ENCODE measurements around the gene PARG.
"Not testable (repeated sequence)": the region's sequence is repeated elsewhere in the genome, so short reads cannot be mapped to it uniquely, and the experiment has no call there.

PARG gene

GRCh38 chr10:49900406-49900805 lies 41.4 kb downstream of the PARG start:
- DNase-seq = not testable (repeated sequence)

DNA sequence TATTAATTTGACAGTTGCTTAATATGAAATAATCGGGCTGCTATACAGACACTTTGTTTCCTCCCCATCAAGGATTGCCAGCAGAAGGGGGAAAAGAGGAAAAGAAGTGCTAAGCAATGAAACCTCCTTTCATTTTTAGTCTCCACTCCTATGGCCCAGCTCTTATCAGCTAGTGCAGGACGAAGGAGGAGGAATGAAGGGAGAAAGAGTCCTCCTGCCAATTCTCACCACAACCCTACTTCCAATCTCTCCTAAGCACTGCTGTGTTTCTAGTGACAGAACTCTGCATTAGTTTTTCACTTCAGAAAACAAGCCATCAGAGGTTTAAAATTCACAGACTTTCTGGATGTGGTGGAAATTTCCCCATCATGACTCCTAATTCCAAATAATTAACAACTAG lies 41.8 kb downstream of the PARG start:
- DNase-seq = not testable (repeated sequence)

GRCh38 chr10:49890025-49890424 lies 51.8 kb downstream of the PARG start:
- not testable (repeated sequence) for DNase-seq

DNA sequence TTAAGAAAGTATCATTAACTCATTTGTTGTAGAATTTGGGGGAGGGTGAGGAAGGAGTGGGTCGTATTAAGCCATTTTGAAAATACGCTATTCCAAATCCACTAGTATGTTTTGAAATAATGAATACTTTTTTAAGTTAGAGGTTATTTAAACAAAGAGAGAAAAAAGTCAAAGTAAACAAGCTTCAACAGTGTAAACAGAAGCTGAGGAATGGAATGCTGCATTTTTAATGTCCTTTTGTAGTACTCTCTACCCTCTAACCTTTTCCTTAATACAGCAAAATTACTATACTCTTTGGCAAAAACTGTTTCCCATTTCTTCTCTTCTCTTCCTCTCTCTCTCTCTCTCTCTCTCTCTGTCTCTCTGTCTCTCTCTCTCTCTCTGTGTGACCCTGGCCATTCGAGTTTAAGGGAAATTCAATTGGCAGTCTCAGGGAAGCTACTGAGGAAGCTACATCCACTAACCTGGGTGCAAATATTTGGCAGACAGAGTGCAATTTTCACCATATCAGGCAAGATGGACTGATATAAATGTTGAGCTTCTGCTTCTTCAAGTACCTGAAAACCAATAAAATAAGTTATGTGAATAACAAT lies 57.0 kb downstream of the PARG start:
- not testable (repeated sequence) for DNase-seq

DNA sequence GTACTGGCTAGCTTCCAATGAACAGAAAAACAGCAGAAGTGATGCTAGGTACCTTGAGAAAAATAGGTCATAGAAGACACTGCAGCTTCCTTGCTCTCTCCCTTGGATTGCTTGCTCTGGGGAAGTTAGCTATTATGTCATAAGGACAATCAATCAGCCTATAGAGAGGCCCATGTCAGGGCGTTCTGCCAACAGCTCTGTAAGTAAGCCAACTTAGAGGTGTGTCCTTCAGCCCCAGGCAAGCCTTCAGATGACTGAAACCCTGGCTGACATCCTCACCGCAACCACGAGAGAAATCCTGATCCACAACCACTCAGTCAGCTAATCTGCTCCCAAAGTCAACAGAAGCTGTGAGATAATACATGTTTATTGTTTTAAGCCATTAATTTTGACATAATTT lies 58.0 kb downstream of the PARG start:
- DNase-seq = not testable (repeated sequence)

GRCh38 chr10:49882327-49882726 lies 59.5 kb downstream of the PARG start:
- DNase-seq = not testable (repeated sequence)

- DNase-seq = not testable (repeated sequence)
Measured at GRCh38 chr10:49872740-49873139, 69.1 kb downstream of the PARG start.

- not testable (repeated sequence) for DNase-seq
Measured at GRCh38 chr10:49871462-49871861, 70.4 kb downstream of the PARG start.

- DNase-seq = not testable (repeated sequence)
Measured at GRCh38 chr10:49859933-49860332, 81.9 kb downstream of the PARG start.

DNA sequence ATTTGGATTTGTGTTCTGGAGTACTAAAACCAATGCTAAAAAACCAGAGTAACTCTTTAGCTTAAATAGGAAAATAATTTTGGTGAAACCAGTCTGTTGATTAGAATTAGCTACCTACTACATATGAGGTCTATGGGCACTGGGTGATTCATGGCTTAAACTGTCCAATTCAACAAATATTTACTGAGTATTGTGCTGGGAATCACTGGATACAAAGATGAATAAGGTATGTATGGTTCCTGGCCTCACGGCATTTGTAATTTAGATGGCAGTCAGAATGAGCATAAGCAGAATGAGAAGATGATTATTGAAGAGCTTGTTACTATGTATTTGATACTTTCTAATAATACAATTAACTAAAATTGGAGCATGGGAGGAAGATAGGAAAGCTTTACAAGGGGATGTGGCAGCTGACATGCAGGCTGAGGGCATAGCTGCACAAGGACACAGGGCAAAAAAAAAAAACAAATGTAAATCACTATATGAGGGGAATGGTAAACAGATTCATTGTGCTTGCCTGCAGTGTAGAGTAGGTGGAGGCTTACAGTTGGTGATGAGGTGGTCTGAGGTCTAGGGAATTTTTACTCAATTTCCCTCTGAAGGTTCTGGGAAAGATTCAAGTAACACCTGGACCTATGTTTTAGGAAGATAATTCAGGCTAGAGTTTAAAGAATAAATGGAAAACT lies 83.0 kb downstream of the PARG start:
- not testable (repeated sequence) for DNase-seq

GRCh38 chr10:49849520-49849919 lies 92.3 kb downstream of the PARG start:
- DNase-seq = not testable (repeated sequence)

DNA sequence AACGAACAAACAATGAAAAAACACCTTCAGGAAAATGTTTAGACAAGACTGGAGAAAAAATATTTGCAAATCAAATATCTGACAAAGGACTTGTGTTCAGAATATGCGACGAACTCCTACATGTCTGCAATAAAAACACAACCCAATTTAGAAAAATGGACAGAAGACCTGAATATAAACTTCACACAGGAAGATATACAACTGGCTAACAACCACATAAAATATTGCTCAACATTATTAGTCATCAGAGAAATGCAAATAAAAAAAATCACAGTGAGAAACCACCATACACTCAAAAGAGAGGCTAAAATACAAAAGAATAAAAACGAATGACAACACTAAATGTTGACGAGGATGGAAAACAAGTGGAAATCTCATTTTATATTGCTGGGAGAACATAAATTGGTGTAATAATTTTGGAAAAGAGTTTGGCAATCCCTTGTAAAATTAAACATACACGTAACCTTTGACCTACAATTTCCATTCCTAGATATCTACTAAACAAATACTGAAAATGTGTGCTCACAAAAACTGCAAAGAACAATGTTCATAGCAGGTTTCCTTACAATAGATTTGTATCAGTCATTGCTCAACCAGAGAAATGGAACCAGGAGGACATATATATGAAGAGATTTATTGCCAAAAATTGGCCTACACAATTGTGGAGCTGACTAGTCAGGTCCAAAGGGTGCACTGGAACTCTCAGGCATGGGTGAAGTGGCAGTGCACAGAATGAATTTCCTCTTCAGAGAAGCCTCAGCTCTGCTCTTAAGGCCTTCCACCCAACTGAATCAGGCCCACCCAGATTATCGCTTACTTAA lies 96.8 kb downstream of the PARG start:
- DNase-seq = no peak

- not testable (repeated sequence) for DNase-seq
Measured at GRCh38 chr10:49842333-49842628, 99.5 kb downstream of the PARG start.

DNA sequence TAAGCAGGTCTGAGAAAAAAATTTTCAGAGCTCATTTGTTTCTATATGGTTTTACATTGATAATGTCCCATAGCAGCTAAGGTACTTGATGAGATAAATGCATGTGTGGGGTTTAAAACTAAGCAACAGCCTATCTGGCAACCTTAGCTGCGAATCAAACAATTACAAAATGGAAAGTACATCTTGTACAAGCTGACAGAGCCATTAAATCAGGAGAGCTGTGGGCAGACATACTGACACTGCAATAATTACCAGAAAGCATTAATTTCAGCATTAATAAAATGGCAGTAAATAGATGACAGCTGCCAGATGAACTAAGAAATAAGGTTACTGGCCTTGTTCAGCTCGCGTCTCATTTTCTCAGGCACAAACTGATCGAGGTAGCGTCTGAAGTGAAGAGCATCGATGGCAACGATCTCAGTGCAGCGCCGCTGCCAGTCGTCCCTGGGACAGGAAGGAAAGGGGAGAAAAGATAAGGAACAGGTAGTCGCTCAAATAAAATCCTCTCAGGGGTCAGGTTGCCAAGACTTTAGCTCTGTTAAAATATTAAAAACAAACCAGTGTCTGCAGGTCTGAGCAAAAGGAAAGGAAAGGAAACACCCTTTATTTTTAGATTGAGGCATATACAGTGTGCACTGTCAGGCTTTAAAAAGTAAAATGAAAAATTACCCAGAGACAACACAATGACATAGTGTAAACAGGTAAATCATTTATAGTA lies 100.1 kb downstream of the PARG start:
- no peak for DNase-seq

- no peak for DNase-seq
Measured at GRCh38 chr10:49837685-49838084, 104.1 kb downstream of the PARG start.

GRCh38 chr10:49837051-49837478 lies 104.8 kb downstream of the PARG start:
- no peak for DNase-seq

- DNase-seq = no peak
Measured at GRCh38 chr10:49834976-49835375, 106.9 kb downstream of the PARG start.

DNA sequence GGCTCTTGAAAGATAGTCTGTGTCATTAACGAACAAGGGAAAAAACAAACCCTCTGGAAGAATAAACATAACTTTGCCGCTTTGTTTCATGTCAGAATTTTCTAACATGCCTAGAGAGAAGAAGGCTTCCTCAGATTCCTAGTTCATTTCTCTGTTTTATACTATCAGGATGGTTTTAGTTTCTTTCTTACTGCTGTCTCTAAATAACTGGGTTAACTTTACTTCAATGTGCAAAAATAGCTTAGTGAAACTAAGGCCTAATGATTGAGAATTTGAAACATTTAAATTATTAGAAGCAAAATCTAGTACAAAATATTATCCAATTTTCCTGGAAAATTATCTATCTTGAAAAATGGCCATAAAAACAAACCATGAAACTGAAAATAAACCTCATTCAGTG lies 107.6 kb downstream of the PARG start:
- no peak for DNase-seq

GRCh38 chr10:49833168-49833567 lies 108.7 kb downstream of the PARG start:
- no peak for DNase-seq

DNA sequence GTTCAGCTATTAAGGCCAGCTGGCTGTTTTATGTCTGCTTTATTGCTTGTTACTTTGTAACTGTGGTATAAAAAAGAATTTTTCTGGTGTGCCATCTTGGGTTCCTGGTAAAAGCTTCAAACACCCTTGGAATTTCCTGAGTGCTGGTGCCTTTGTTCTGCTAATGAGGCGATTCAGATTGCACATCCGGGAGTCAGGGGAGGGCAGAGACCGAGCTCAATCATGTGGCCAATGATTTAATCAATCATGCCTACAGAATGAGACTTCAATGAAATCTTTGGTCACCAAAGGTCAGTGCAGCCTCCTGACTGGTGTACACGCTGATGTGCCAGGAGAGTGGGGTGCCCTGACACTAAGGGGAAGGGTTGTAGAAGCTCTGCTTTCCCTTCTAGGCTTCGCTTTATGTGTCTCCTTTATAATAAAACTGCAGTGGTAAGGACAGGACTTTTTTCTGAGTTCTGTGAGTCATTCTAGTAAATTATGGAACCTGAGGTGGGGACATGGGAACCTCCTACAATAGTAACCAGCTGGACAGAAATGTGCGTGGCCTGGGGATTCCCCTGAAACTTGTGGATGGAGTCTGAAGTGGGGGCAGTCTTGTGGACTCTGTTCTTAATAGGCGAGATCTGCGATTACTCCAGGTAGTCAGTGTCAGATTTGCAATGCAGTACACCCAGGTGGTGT lies 110.3 kb downstream of the PARG start:
- no peak for DNase-seq

GRCh38 chr10:49830846-49831245 lies 111.0 kb downstream of the PARG start:
- no peak for DNase-seq

DNA sequence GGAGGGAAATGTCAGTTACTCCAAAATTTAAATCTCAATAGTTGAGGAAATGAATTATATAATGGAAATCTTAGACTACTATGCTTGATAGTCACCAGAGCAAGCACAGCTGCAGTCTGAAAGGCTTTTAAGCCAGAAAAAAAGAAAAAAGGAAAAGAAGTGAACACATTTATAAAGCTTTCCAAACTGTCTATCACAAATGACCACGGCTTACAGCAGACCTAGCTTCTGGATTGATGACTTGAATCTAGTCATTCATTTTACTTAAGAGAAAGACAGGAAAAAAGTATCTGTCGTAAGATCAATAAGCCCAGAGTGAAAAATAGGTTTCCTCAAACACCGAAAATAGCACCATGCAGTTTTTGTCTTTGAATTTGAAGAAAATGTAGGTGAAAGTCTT lies 111.8 kb downstream of the PARG start:
- DNase-seq = no peak

GRCh38 chr10:49827297-49827696 lies 114.5 kb downstream of the PARG start:
- DNase-seq = no peak
